GM15510 (cell line): ENCODE data around the gene TMC1.
"Not testable (repeated sequence)": the region's sequence is repeated elsewhere in the genome, so short reads cannot be mapped to it uniquely, and the experiment has no call there.

Source experiments
- POLR2A ChIP-seq: IDR thresholded peaks from 3 replicates; pipeline ENCODE4 v1.6.1; 2011; ENCODE audit warnings: borderline replicate concordance; ENCODE audit not compliant: insufficient read length; ENCODE audit errors: extremely low read depth

The TMC1 gene

DNA sequence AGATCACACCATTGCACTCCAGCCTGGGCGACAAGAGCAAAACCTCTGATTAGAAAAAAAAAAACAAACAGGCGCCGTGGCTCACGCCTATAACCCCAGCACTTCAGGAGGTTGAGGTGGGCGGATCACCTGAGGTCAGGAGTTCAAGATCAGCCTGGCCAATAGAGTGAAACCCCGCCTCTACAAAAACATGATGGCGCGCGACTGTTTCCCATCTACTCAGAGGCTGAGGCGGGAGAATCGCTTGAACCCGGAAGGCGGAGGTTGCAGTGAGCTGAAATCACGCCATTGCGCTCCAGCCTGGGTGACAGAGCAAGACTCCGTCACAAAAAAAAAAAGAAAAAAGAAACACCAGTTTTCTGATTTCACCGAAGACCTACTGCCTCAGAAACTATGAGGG is at the start of gene TMC1:
Gene TMC1, plus strand, starts transcription at position 193 of the 400 bp plus-strand sequence. CDS start 127,041 bp downstream, outside the sequence.
- not testable (repeated sequence) for TF ChIP-seq POLR2A

DNA sequence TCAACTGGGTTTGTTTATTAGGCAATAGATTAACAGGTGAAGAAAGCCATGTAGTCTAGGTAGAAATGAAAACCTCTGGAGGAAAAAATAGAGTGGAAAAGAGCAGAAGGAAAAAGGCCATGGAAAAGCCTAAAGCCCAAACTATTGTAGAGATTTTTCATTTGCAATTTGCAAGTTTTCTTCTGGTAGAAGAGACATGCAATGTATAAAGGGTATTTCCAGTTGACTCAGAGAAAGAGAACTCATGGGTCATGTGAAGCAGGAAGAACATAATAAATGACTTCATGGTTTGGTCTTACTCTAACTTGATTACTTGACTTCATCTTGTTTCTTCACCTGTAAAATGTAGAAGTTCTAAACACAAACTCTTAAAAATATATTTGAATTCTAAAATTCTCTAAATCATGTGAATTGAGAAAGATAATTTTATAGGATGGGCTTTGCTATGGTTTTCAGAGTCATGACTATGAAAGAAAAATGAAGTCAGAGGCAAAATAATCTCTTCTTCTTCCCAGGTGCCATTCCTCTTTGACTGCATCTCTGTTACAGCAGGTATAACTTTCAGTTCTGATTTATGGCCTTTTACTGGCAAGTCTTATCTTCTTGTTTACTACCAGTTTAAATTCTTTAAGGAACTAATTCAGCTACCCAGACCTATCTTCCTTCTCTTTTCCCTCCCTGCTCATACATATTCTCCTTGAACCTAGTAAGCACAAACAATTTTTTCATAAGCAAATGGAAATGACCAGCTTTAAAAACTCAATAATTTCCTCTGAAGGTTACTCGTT is 47.7 kb upstream of the TMC1 start:
- TF ChIP-seq POLR2A, result no peak

DNA sequence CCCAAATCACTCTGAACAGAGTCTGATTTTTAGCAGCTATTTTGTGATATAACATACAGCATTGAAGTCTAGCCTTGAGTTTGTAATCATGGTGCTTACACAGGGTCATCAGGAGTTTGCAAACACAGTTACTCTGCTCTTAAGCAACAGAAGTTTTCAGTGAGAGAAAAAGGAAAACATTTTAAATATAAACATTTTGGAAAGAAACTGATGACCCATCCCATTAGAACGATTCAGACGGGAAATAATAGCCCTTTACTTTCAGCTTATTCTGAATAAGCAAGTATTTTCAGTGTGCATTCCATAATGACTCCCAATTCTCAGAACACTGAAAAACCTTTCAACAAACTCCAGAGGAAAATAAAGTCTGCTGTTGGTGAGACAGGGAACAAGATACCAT is 46.7 kb upstream of the TMC1 start:
- no peak for TF ChIP-seq POLR2A

DNA sequence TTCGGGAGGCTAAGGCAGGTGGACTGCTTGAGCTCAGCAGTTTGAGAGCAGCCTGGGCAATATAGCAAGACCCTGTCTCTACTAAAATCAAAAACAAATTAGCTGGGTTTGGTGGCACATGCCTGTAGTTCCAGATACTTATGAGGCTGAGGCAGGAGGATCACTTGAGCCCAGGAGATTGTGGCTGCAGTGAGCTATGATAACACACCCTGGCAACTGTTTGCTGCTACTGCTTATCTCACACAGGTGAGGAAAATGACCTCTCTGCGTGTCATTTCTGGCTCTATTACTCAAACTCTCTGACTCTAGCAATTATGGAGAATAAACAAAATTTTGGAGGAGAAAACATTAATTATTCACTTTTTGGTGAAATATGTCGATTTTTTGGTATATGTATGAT is 45.3 kb upstream of the TMC1 start:
- no peak for TF ChIP-seq POLR2A

DNA sequence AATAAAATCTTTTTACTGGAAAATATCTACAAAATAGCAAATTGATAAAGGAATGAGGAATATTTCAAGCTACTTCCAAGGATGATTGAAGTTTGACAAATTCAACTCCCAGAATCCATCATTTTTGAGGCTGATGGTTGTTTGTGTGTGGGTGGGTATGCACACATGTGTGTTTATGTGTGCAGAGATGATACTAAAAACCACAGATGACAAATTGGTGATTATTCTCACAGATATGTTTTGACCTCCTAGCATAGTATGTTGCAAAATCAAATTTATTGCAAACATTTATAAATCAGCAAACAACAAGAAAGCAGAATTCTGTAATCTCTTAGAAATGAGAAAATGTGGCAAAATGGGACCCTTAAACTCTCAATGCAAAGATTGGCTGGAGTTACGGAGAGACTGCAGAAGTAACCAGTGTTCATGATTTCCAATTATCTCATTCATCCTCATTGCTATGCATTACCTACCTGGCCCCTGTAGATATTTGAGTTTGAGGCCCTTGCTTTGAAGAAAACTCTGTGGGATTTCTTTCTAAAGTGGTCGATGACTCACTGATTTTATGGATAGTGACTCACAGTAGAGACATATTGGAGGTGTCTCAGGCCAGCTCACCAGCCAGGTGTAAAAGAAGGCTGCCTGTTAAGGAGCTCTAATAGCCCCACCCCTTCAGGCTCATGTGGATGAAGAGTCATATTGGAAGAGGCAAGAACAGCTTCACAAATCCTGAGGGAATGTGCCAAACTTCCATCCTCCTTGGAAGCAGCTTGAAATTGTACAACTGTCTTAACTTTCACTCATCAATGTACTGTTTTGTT is 44.6 kb upstream of the TMC1 start:
- TF ChIP-seq POLR2A, result no peak

DNA sequence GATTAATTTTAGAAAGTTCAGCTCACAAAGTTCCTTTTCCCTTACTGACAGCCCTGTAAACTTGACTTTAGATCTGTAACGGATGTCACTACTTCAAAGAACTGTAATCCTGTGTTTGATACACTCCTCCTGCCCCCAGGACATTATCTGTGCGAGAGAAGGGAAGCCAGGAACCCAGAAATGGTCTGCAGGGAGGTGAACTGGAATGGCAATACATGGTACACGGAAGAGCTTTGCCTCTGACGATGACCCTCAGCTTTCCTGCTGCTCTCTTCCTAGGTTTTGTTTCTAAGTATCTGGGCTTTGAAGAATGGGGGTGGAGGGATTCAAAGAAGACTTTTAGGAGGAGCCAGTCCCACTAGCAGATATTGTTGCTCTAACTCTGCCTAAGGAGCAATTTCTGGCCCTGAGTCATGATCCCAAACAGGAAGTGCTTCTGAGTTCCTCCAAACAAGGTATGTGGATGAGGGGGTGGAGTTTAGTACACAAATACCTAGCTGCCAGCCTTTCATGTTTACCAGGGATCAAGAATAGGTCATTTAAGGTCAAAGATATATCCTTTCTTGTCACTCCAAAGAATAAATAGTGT is 43.4 kb upstream of the TMC1 start:
- TF ChIP-seq POLR2A, result no peak

DNA sequence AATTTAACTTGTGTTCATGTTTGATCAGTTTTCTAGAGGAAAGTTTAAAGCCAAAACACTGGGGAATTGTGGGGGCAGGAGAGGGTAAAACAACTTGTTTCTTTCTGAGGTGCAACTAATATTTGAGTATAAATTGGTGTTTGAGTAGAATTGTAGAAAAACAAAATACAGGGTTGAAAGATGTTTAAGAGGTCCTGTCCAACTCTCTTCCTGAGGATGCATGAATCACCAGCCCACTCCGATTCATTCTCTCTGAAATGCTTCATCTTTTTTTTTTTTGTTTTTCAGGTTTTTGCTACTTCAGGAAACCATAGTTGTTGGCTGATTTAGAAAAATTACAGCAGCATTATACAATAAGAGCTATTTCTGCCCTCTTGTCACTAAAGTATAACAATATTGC is 42.4 kb upstream of the TMC1 start:
- no peak for TF ChIP-seq POLR2A

DNA sequence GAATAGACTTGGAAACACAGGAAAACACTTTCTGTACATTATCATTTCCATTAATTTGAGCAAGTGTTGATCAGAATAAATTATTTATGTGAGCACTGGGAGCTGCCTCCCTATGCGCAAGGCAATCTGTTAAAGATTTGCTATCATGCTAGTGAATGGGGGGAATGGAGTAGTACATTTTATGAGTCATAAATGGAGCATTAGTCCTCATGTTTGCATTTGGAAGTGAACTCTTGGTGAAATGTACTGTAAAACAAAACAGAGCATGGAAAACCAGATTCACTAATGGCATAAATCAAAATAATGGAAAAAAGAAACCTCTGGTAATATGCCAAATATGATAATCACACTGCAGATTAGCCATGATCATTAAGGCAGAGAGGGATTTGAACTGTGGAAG is 40.5 kb upstream of the TMC1 start:
- TF ChIP-seq POLR2A, result no peak

DNA sequence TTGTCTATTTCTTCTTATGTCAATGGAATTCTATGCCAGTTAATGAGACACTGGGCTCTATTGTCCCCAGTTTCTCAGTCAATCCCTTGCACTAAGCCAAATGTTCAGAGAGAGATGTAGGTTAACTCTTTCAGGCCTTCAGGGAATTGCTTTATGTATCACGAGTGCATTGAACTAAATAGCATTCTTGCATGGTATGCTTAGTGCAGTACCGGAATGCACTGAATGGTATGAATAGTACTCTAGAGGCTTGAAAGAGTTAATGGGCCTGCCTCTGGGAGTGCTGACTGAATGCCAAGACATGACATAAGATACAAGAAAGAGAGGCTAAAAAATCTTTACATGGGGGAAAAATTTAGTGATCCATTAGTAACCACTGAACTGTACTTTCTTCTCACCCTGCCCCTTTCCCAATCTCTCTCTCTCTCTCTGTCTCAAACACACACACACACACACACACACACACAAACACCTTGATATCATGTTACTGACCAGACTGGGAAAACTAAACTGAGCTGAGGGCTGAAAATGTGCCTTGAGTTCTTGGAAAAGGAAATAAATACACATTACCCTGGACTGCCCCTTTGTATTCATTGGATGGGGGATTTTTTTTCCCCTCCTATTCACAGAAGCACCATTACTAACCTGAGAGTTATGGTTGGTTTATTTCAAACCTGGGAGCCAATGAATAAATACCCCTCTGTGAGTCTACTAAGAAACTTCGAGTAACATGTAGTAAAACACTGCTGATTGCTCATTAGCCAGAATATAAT is 35.4 kb upstream of the TMC1 start:
- no peak for TF ChIP-seq POLR2A

DNA sequence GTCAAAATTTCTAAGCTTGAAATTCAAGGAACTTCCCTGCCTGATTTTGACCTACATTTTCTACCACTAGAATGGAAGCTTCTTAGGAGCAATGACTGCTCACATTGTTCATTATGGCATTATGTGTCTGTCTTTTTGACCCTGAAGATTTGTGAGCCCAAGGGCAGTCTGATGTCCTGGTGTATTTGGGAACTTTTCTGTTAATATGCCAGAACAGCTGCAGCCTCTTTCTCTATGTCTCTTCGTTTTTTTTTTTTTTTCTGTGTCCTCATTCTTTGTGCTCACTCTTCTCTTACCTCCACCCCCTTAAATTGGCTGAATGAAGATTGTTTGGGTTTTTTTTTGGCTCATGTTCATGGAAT is 34.8 kb upstream of the TMC1 start:
- TF ChIP-seq POLR2A, result no peak

DNA sequence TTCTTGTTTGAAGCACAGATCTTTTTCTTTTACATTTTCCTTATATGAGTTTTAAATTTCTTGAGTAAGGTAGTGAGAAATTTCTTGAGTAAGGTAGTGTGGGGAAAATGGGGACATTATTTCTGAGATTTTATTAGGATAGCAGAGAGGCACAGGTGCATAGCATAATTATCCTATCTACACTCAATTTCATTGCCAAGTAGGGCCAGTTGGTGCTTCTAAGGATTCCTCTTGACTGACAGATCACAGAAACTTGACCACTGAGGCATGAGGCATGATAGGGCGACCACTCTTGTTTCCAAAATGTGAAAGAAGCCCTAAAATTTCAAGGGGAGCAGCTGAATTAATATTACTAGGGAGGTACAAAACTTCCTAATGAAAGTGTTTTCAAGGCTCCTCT is 31.4 kb upstream of the TMC1 start:
- no peak for TF ChIP-seq POLR2A

DNA sequence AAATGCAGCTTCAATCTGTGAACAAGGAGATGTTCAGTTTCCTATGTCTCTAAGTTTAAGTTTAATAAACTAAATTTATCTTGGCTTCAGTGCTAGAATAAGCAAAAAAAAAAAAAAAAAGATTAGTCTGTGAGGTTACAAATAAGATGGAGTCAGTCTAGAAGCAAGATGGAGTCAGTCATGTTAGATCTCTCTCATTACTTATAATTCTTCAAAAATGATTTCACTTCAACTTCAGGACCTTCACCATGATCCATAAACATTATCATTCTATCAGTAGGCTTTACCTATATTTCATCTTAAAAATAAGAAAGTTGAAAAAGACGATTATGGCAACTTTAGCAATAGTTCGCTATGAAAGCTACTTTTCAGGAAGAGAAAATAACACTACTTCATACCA is 30.2 kb upstream of the TMC1 start:
- no peak for TF ChIP-seq POLR2A

DNA sequence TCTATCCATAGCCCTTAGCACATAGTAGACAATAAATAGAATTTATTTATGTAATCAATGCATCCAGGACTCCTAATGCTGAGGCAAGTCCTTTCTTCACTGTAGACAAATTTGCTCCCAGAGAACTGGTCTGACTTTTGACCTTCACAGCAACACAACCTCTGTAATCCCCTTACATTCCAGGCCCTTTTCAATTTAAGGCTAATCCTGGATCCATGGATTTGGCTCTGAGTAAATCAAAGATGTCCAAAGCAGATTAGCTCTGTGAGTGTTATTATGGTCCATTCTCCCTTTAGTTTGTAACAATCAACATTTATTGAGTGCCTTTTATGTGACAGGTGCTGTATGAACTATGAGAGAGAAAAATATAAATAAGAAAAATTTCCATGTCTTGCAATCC is 27.4 kb upstream of the TMC1 start:
- no peak for TF ChIP-seq POLR2A

DNA sequence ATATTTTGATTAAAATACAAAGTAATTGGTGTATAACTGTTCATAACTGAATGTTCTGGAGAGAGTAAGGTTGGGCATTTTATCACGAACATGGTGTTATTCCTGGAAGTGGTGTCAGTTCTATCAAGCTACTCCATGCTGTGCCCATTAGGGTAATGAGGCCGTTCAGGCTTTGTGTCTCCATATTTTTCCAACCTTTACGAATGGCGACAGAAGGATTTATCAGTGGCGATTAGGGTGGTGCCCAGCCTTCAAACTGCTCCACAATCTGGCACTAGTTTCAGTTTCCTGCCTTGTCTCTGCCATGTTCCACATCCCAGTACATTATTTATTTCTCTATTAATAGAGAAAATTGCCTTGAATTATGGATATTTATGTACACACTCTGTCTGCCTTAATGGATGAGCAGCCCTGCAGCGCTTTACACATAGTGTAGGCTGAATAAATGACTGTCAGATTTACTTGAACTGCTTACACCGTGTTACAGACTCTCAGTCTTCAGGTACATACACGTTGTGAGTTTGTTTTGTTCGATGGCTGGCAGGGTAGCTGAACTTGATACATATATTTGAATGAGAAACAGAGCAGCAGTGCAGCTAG is 23.9 kb upstream of the TMC1 start:
- no peak for TF ChIP-seq POLR2A
